Measurements from ENCODE around the gene PDIA6.

- TF ChIP-seq CTCF (IDR thresholded peaks at IDR 0.05) (no peak), POLR2A (IDR thresholded peaks at IDR 0.05) (no peak)
Measured at GRCh38 chr2:10765461-10765860, 47.1 kb downstream of the PDIA6 start.
